GM12864 (cell line): ENCODE data around the gene FAM13A.
"Not testable (repeated sequence)": the region's sequence is repeated elsewhere in the genome, so short reads cannot be mapped to it uniquely, and the experiment has no call there.

Experiments
- DNase-seq: peaks from one replicate; pipeline ENCODE4 v3.0.0-alpha.2; 2011; ENCODE audit warnings: low read depth
- H3K4me3 ChIP-seq: 2 replicates; pipeline ENCODE4 v1.5.1; 2011; ENCODE audit warnings: mild to moderate bottlenecking, low read depth, low read length, control low read depth
- CTCF ChIP-seq: IDR thresholded peaks from 2 replicates; pipeline ENCODE4 v1.5.1; 2011; ENCODE audit warnings: low read depth, mild to moderate bottlenecking, moderate library complexity, low read length, control low read depth, inconsistent platforms; ENCODE audit errors: missing control alignments

Gene FAM13A

GRCh38 chr4:89064848-89065247 lies 7.9 kb upstream of the FAM13A start:
- DNase-seq = no peak
- no peak overlapping the region for H3K4me3 ChIP-seq
- TF ChIP-seq CTCF = no peak

- not testable (repeated sequence) for DNase-seq, H3K4me3 ChIP-seq
These were observed 859 bp upstream of the FAM13A start for GRCh38 chr4:89057844-89058243.

GRCh38 chr4:89056292-89056952 lies 563 bp downstream of the FAM13A start:
- no peak for TF ChIP-seq CTCF
- no peak overlapping the region for H3K4me3 ChIP-seq
- DNase-seq = no peak

- DNase-seq = no peak
- H3K4me3 ChIP-seq = no peak overlapping the region
- no peak for TF ChIP-seq CTCF
These were observed 1.6 kb downstream of the FAM13A start for GRCh38 chr4:89055157-89056080.

GRCh38 chr4:89054627-89055026 lies 2.4 kb downstream of the FAM13A start:
- TF ChIP-seq CTCF = no peak

GRCh38 chr4:89049853-89050252 lies 7.1 kb downstream of the FAM13A start:
- no peak for DNase-seq
- H3K4me3 ChIP-seq = no peak overlapping the region
- TF ChIP-seq CTCF = no peak

More at GRCh38 chr4:89054627-89055026, 2.4 kb downstream of the FAM13A start:
- H3K4me3 ChIP-seq = no peak overlapping the region
- DNase-seq = no peak

GRCh38 chr4:89048906-89049601 lies 7.9 kb downstream of the FAM13A start:
- H3K4me3 ChIP-seq = no peak overlapping the region
- no peak for DNase-seq
- TF ChIP-seq CTCF = no peak
